Ramos (cell line): ENCODE measurements around the gene STARD9.
"Not testable (repeated sequence)": the region's sequence is repeated elsewhere in the genome, so short reads cannot be mapped to it uniquely, and the experiment has no call there.

ENCODE experiments used
- in situ Hi-C: fragments of 300-500 bp; cut with MboI; formaldehyde crosslinking; loops from one replicate; pipeline ENCODE4 v1.14.3; 2022; ENCODE audit warnings: low sequenced_read_pairs; ENCODE audit not compliant: unreplicated experiment

STARD9 gene

DNA sequence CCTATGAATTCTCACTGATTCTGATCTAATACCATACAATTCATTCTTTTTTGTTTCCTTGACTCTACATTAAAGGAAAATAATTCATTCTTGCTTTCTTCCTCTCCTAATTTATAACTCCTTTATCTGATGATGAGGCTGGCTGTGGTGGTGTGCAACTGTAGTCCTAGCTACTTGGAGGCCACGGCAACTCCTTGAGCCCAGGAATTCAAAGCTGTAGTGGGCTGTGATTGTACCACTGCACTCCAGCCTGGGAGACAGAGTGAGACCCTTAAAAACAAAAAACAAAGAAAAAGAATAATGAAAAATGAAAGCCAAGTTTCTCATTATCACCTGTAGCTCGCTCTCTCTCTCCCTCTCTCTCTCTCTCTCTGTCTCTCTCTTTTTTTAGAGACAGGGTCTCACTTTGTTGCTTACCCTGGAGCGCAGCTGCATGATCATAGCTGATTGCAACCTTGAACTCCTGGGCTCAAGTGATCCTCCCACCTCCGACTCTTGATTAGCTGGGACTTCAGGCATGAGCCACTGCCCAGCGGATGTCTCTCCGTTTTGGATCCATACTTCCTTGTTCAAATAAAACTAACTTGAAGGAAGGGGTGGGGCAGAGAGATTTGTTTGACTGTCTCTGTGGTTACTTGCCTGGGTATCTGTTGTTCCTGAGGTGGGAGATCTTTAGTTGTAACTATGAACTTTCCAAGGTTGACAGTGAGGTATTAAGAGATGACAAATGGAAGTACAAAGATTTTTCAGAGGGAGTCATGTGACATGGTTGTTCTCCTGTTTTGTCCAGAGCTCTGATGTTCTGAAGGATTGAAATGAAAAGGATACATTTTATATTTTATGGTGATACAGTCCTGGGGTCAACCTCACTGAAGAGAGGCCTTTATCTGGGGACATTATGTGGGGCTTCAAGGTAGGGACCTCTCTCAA is 46.9 kb downstream of the STARD9 start:
- in situ Hi-C loops = no loop called here

DNA sequence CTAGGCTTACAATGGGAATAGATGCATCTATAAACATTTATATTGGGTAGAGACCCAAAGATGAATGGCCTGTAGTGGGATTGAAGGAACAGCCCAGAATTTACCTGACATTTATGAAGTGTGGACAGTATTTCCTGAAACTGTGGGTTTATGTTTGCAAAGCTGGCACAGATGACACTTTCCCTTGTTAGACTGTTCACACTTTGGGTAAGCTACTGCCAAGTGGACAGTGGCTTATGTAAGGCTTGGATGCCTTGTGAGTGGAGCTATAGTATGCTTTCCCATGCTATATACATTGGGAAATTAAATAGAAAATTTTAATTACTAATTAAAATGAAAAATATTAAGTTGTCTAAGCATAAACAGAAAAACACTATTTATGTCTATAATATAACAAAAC is 48.5 kb downstream of the STARD9 start:
- in situ Hi-C loops = no loop called here

DNA sequence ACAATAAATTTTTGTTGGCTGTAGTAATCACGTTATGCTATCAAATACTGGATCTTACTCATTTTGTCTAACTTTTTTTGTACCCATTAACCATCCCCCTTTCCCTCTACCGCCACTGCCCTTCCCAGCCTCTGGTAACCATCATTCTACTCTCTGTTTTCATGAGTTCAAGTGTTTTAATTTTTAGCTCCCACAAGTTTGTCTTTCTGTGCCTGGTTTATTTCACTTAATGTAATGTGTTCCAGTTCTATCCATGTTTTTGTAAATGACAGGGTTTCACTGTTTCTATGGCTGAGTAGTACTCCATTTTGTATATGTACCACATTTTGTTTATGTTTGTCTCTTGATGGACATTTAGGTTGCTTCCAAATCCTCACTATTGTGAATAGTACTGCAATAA is 52.1 kb downstream of the STARD9 start:
- in situ Hi-C loops = no loop called here

DNA sequence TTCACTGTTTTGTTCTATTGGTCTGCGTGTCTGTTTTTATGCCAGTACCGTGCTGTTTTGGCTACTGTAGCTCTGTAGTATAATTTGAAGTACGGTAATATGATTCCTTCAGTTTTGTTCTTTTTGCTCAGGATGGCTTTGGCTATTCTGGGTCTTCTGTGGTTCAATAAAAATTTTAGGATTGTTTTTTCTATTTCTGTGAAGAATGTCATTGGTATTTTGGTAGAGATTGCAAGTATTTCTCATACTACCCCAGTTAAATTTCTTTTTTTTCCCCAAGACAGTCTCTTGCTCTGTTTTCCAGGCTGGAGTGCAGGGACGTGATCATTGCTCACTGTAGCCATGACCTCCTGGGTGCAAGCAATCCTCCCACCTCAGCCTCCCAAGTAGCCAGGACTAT is 53.4 kb downstream of the STARD9 start:
- in situ Hi-C loops = no loop called here

DNA sequence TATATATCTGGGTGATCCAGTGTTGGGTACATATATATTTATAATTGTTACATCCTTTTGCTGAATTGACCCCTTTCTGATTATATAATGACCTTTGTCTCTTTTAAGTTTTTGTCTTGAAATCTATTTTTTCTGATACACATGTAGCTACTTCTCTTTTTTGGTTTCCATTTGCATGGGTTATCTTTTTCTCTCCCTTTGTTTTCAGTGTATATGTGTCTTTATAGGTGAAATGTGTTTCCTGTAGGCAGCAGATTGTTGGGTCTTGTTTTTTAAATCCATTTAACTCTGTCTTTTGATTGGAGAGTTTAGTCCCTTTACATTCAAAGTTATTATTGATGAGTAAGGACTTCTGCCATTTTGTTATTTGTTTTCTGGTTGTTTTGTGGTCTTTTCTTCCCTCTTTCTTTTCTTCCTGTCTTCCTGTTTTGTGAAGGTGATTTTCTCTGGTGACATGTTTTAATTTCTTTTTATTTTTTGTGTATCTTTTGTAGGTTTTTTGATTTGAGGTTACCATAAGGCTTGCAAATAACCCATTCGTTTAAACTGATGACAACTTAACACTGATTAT is 56.8 kb downstream of the STARD9 start:
- in situ Hi-C loops = no loop called here

DNA sequence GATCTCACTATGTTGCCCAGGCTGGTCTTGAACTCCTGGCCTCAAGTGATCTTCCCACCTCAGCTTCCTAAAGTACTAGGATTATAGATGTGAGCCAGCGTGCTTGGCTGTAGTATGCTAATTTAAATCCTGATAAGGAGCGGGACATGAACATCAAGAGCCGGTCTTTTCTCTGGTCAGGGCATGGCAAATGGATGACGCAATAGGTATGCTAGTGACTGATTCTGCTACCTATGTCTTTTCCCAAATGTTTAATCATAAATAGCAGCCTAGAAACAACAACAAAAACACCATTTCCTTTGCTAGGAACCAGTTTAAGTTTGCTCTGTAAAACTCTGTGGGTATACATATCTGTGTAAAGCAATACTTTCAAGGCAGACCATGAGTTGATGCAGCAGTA is 64.7 kb downstream of the STARD9 start:
- in situ Hi-C loops = no loop called here

DNA sequence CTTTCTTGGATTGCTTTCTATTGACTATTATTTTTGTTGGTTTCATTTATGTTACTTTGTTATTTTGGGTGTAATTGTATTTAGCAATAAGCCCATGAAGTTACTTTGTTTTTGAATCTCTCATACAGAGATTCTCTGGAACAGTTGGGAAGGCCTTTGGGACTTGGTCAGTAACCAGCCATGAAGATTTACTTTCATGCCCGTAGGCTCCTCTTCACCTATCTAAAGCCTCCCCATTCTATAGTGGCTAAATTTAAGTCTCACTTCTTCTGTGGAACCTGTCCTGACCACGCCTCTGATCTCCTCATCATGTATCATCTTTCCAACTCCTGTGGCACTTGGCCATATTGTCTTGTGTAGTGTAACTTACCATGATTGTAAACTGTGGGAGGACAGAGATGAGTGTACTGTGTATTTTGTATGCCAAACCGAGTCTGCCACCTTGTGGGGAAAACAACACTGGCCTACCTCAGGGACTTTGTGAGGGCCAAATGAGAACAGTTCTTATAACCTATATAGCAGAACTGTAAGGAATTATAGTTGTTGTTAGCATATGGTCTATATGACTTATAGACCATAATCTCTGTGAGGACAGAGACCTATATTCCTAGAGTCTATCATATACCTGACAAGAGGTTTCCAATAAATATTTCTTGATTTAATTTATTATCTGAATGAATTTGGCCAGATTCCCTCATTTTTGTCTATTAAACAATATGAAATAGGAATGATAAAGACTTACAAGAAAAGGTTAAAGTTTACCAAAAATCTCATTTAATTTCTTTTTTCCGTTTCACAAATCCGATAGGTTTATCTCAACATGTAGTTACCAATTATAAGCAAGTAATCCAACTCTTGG is 75.0 kb downstream of the STARD9 start:
- in situ Hi-C loops = no loop called here

DNA sequence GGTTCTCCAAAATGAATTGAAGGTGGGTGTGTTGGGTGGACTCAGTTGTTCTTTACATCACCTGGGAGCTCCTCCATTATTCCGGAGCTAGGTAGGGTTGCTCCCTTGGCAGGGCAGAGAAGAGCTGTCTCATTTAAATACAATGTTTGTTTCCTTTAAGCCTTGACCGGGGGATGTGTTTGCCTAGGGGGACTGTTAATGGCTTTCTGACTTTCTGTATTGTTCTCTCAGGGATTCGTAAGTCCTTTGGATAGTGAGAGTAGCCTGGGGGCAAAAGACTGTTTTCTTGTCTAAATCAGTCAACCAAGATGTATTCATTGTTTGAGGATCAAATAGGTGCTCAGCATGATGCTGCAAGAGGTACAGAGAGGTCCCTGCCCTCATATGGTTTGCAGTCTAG is 90.4 kb downstream of the STARD9 start:
- in situ Hi-C loops = no loop called here

DNA sequence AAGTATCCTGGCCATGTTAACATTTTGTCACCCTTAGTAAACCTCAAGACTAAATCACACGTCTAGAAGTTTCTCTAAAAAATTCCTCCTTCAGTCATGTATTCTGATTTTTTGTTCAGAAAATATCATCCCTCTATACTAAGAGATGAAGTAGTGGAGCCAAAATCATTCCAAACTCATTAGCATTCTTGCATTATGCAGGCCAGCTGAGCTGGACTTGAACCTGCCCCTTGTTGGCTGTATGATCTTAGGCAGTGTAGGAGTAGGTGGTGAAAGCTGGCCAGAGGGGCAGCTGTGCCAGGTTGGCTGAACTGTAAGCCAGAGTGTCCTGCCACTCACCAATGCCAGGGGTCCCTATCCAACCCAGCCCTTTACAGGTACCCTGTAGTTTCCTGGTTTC is 92.4 kb downstream of the STARD9 start:
- in situ Hi-C loops = no loop called here

DNA sequence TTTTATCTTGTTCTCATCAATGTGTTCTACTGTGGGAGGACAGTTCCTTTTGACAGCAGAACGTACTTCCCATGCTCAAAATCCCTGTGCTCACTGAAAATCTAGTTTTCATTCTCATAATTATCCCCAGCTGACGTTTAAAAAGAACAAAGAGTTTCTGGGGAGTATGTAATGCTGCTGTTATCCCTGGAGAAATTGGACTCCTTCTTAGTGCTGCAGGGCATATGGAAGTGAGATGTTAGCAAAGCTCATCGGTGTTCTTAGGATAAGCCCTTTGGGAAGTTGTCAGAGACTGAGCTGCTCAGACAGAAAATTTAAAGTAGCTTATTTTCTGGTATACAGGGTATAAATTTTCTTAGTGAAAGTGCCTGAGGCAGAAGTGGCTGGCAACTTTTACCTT is 95.0 kb downstream of the STARD9 start:
- in situ Hi-C loops = no loop called here

DNA sequence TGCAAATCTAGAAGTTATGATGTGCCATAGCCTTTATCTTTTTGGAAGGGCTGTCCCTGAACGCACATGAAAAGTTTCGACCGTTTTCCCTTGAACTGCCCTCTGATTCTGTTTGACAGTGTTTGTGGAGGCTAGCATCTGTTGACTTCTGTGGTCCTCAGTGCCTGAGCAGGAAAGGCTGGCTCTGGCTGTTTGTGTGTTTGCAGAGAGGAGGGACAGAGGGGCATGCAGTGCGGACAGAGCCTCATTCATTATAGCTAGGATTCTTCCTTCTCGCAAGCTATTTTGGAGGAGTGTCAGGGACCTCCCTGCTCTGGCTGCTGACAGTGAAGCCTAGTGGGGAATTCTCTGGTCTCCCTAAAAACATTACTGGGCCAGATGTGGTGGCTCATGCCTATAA is 97.0 kb downstream of the STARD9 start:
- in situ Hi-C loops = no loop called here

DNA sequence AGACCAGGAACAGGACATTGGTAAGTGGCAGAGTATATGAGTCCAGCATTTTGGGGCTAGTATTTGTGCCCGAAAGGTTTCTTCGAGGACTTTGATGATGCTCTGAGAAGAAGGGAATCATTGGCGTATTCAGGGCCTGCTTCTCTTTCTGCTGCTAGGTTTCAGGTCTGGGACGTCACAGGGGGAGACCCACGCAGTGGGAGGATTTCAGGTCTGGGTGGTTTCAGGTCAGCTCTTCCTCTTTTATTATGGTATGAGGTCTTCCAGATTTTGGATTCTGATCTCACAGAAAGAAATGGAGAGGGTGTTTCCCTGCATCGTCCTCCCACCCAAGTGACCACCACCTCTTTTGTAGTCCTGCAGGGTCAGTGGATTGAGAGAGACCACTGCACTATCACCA is 99.1 kb downstream of the STARD9 start:
- in situ Hi-C loops = no loop called here

DNA sequence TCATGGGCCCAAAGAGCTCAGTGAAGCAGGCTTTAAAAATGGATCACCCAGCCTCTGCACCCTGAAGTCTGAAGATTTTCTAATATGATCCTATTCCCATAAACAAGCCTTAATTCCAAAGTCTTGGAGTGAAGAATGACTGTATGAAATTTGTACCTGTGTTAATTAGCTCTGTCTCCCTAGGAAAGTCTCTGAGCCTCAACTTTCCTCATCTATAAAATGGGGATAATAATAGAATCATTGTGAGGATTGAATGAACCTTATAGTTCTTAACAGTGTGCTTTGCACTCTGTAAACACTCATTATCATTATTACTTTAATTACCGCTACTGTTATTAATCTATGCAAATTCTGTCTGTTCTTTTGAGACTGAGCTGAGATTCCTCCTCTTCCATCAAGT is 99.6 kb downstream of the STARD9 start:
- in situ Hi-C loops = no loop called here

DNA sequence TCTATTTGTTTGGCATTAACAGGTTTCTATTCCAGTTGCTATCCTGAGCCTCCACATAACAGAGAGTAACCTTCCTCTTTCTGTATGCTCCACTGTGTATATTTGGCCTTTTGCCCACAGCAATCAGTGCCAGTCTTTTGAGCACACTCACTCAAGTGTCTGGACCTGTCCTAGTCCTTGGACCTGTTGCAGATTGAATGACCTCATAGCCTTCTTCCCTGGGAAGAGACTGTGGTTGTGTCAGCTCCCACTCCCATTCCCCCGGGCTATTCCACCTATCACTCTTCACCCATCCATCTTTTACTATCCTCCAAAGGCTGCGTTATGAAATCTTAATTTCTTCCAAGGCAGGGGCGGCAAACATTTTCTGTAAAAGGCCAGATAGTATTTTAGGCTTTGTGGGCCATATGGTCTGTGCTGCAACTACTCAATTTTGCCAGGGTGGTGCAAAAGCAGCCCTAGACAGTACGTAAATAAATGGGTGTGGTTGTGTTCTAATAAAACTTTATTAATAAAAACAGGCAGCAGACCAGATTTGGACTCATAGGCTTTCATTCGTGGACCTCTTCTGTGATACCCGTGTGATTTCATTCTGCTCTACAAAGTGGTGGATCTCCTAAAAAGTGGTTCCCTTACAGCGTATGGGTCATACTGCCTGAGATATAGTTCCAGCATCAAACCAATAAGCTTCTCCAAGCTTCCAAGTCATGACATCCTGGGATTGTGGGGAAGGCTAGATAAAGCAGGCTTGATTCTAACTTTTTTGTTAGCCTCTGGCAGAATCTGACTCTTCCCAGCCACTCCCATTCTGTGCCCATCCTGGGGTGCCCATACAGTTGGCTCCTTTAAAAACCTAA is 104.1 kb downstream of the STARD9 start:
- in situ Hi-C loops = no loop called here

DNA sequence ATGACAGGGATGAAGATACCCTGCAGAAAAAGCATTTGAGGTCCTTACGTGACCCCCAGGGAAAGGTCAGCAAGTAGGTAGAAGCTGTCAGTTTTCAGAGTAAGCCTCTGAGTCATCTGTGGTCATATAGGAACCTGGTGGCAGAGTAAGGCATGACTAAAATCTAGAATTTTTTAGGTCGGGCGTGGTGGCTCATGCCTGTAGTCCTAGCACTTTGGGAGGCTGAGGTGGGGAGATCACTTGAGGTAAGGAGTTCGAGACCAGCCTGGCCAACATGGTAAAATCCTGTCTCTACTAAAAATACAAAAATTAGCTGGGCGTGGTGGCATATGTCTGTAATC is 104.7 kb downstream of the STARD9 start:
- in situ Hi-C loops = not testable (repeated sequence)

DNA sequence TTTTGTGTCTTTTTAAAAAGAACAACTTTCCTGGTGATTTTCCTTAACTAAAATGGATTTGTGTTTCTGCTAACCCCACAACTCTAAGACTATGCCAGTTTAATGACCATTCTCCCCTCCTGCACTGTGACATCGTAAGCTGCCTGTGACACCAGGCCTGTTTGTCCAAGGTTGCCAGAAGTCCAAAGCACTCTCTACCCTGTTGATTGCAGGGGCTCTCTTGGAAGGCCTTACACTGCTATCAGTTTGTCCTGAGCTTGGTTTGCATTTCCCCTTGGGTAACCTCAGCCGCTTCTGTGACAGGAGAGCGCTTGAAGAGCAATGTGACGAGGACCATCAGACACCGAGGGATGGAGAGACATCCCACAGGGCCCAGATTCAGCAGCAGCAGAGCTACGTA is 105.7 kb downstream of the STARD9 start:
- in situ Hi-C loops = no loop called here

DNA sequence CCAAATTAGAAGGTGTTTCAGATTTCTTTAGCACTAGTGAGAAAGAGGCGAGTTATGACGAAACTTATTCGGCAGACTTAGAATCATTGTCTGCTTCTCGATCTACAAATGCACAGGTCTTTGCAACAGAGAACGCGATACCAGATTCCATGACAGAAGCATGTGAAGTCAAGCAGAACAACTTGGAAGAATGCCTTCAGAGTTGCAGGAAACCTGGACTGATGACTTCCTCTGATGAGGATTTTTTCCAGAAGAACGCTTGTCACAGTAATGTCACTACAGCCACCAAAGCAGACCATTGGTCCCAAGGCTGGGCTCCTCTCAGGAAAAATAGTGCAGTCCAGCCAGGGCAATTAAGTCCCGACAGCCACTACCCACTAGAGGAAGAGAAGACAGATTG is 110.9 kb downstream of the STARD9 start:
- in situ Hi-C loops = no loop called here

DNA sequence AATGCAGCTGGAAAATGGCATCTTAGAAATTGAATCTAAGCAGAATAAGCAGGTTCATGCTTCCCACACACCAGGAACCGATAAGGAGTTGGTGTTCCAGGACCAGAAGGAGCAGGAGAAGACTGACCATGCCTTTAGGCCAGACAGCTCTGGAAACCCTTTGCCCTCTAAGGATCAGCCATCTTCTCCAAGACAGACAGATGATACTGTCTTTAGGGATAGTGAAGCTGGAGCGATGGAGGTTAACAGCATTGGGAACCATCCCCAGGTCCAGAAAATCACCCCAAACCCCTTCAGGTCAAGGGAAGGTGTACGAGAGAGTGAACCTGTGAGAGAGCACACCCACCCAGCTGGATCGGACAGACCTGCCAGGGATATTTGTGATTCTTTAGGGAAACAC is 112.3 kb downstream of the STARD9 start:
- in situ Hi-C loops = no loop called here

DNA sequence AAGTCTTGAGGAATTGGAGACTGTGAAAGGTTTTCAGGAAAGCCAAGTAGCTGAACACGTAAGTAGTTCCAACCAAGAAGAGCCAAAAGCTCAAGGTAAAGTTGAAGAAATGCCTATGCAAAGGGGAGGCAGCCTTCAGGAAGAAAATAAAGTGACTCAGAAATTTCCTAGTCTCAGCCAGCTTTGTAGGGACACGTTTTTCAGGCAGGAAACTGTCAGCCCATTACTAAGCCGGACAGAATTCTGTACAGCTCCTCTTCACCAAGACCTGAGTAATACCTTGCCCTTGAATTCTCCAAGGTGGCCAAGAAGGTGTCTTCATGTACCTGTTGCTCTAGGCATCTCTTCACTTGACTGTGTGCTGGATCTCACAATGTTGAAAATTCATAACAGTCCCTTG is 112.9 kb downstream of the STARD9 start:
- in situ Hi-C loops = no loop called here

DNA sequence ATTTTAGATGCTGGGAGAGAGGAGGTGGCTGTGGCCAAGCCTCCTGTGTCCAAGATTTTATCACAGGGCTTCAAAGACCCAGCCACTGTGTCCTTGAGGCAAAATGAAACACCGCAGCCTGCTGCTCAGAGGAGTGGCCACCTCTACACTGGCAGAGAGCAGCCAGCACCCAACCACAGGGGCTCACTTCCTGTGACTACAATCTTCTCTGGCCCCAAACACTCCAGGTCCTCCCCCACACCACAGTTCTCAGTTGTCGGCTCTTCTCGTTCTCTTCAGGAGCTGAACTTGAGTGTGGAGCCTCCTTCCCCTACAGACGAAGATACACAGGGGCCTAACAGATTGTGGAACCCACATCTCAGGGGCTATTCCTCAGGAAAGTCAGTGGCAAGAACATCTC is 115.9 kb downstream of the STARD9 start:
- in situ Hi-C loops = loop anchor here (10.0 kb wide), 1 partner anchor 523 kb away; no protein-coding TSS in a partner anchor
